GM18868 (cell line): ENCODE measurements around the gene TRABD2B.

Experiments
- ATAC-seq: cut with Tn5 transposase; IDR thresholded peaks from one replicate; pipeline ENCODE4 v1.9.1; 2021; ENCODE audit warnings: mild to moderate bottlenecking, moderate library complexity; ENCODE audit not compliant: unreplicated experiment

The TRABD2B gene

DNA sequence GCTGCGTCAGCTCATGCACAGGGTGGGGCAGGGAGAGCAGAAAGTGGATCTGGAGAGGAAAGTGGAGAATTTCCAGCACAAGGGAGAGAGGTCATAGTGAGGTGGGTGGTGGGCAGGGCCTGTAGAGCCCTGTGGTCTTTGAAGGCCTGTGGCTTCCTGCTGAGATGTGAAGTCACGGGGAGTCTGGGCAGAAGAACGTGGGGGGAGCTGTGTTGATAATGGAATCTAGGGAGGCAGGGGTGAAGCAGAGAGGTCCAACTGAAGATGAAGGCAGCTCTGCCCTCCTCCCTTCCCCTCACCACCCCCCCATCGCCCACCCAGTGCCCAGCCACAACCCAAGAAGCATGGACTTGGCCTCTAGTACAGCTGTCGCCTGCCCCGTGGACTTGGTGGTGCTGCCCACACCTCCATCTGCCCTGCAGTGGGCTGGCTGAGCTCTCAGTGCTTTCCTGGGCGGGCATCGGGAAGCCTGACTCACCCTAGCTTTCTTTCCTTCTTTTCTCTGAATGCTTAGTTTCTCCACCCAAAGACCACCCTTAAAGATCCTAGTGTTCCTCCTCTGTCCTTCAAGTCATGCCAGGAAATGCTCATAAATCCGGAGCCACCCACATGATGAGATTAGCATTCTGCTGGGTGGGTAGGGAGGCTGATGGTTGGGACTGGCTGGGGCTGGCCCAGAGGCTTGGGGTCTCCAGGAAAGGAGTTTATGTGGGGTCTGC lies 186.1 kb downstream of the TRABD2B start:
- no peak for ATAC-seq

DNA sequence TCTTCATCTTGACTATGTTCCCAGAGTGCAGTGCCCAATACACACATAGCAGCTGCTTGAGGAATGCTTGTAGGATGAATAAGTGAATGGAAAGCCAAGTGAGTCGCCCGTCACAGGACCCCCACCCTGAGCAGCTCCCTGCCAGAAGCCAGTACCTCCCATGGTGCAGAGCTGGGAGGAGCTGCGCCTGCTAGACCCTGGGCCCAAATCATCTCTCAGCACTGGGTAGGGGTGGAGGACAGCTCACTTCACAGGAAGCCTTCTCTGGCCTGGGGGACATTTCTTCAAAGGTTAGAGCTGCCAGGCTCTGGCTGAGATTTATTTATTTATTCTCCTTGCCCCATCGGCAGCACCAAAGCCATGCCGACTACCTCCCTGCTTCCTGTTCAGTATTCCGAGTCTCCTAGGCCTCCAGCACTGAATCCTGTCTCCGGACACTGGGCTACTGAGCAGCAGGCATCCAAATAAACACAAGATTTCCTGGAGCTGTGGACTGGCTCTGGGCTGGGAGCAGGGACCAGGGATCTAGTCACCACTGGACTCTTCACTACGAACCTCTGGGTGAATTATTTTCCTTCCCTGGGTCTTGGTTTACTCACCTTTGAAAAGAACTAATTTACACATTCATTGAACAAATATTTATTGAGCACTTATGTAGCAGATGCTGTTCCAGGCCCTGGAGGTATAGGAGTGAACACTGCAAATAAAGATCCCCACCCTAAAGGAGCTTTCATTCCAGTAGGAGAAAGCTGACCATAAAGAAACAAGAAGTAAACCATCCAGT lies 187.7 kb downstream of the TRABD2B start:
- no peak for ATAC-seq

DNA sequence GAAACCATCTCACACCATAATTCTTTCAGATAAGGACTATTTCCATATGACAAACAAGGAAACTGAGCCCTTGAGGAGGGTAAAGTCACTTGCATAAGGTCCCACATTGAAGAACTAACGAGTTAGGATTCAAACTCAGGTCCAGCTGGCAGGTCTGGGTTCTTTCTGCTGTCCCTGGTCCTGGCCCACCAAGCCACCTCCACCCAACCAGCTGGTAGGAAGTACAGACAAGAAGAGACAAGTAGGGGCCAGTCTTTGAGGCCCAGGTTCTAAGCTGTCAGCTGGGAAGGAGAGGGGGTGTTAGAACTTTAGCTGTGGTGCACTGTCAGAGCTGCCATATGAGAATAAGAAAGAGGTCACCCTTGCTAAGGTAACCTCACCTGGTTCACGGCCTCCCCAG lies 188.6 kb downstream of the TRABD2B start:
- ATAC-seq = no peak

DNA sequence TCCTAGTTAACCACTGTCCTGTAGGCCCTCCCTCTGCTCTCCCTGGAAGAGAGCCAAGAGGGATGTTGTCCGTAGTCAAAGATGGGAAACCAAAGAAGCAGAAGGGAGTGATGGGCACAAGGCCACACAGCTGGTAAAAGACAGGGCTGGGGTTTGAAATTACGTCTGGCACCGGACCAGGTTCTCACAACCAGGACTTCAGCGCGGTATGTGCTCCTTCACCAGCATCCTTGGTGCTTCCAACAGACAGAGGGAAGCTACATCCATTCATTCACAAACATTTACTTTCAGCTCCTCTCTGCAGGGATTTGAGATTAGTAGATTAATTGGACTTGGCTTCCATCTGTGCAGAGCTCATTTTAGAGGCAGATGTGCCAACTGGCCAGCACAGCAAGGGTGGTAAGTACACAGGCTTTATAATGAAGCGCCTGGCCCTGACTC lies 191.2 kb downstream of the TRABD2B start:
- ATAC-seq = no peak

DNA sequence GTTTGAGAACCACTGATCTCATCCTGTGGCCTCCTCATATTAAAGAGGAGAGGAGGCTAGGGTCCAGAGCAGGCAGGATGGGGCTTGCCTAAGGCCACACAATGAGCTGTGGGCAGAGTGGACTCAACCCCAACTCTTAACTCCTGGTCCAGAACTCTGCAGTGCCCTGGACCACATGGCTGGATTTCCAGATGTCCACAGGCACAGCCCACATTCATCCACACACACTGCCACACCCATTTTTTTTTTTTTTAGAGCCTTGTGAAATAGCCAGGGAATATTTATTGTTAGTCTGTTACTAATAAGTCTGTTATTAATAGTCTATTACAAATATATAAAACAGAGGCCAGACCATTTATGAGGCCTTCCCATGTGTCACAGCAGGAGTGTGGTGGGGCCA lies 192.2 kb downstream of the TRABD2B start:
- ATAC-seq = no peak

DNA sequence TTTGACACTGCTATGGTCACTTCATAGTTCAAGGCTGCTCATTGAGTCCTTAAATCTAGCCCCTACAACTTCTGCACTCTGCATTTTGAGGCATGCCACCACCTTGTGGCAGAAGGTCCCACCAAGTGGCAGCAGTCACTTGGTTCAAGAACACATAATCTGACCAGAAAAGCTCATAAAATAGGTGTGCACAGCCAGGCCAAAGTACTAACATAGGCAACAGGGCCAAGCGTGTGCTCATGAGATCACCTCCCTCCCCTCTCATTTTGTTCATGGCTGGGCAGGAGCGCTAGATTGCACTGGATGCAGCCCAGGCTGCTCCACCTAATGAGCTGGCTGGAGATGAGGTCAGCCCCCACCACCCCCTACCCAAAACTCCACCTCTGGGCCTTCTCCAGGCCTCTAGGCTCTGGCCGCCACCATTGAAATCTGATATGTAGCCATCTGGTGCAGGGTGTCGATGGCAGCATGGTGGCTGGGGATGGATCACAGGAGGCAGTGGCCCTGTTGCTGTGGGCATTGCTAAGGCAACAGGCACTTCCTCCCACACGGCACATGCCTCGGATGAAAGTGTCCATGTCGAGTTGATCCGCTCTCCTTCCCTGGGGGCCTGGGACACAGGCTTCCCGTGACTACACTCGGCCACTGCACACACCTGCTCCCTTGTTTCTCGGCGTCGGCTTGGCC lies 193.2 kb downstream of the TRABD2B start:
- no peak for ATAC-seq

DNA sequence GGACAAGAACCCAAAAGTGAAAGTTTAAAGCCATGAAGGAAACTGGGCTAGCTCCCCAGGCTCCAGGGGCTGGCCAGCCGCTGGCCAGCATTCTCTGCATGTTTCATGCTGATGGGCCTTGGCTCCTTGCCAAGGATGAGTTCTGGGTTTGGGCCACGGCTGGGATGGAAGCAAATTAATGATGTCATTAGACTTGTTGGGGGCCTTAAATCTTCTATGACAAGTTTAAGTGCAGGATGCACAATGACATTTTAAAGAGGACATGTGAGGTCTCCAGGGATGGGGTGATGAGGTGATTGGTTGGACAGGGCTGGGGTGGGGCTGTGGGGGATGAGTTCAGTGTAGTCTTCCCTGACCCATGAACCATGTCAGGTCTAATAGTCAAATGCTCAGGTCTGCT lies 199.6 kb downstream of the TRABD2B start:
- no peak for ATAC-seq

DNA sequence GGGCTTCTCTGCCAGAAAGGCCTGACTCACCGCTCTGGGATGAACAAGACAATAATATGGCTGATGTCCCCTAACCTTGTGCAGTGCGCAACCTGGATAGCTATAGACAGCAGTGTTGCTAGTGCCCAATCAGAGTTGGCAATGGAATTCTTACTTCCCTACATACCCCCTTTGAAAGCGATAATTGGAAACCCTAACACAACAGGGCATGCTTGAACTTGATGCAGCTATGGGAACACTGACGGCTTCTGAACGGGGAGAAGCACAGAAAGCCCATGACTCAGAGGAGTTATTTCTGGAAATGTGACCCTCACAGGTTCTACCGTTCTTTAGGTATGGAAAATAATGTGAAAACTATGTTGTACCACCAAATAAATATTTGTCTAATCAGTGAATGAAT lies 200.6 kb downstream of the TRABD2B start:
- ATAC-seq = no peak

DNA sequence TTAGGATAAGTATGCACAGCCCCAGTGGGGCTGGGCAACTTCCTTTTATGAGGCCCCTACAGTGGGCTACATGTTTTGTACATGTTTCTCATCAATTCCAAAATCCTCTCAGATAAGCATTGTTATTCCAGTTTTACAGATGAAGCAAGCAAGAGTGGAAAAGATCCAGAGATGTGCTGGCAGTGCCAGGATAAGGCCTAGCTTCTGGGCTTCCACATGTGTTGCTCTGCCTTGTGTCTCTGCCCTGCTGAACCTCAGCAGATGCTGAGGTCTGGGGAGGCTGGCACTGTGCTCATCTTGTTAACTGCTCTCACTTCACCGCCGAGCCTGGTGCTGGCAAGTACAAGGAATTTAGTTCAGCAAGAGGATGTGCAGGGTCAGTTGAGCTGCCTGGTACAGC lies 202.1 kb downstream of the TRABD2B start:
- no peak for ATAC-seq

DNA sequence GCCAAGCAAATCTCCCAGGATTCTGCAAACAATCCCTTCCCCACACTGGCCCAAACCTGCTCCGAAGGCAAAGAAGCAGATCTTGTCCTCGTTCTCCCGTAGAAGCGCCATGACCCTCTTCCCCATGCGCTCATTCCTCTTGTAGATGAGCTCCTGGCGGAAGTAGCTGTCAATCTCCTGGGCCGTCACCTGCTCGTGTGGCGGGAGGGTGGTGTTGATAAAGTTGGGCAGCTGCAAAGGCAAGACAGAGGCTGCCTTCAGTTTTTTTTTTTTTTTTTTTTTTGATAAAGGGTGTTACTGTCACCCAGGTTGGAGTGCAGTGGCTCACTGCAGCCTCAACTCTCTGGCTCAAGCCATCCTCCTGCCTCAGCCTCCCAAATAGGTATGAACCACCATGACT lies 202.7 kb downstream of the TRABD2B start:
- no peak for ATAC-seq

DNA sequence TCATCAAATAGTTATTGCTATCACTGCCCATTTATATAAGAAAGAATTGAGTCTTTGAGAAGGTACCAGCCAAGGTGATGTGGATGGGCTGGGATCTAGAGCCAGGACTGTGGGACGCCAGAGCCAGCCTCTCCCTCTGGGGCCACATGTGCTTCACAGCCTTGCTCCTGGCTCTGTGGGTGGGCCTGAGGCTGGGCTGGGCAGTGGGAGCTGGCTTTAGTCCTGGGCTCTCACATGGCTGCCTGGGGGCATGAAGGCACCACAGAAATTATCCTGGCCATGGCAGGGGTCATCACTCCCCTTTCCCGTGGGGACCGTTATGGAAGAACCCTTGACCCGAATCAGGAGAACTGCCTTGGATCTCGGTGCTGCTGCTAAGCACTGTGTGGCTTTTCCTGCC lies 203.1 kb downstream of the TRABD2B start:
- ATAC-seq = no peak

DNA sequence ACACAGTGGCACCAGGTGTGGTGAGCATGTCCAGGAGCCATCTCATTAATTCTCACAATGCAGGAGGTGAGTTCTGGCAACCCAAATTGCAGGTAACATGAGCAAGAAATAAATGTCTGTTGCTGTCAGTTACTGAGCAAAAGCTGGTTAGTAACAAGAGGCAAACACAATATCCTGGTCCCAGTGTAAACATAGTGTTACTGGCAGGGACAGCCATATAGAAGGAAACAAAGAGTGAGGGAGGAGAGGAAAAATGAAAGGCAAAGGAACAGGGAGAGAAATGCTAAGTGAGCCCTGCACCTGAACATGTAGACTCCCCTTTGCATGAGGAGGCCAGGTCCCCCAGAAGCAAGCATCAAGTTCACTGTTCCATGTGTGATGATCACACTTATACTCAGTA lies 203.6 kb downstream of the TRABD2B start:
- no peak for ATAC-seq

DNA sequence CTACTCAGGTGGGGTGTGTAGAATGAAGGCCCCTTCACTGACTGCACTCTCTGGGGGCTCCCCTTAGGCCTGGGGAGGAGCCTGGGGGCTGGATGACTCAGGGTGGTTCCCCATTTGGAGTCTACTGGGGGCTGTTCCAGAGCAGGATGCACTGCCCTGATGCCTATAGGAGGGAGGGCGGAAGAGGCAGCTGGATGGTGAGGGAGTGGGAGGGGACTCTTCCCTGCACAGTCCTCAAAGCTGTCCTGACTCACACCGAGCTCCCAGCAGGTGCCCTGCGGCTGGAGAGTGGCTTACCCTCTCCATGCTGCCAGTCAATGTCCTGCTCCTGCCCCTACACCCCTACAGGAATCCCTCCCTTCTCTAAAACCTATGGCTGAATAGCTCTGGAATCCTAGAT lies 204.4 kb downstream of the TRABD2B start:
- no peak for ATAC-seq

DNA sequence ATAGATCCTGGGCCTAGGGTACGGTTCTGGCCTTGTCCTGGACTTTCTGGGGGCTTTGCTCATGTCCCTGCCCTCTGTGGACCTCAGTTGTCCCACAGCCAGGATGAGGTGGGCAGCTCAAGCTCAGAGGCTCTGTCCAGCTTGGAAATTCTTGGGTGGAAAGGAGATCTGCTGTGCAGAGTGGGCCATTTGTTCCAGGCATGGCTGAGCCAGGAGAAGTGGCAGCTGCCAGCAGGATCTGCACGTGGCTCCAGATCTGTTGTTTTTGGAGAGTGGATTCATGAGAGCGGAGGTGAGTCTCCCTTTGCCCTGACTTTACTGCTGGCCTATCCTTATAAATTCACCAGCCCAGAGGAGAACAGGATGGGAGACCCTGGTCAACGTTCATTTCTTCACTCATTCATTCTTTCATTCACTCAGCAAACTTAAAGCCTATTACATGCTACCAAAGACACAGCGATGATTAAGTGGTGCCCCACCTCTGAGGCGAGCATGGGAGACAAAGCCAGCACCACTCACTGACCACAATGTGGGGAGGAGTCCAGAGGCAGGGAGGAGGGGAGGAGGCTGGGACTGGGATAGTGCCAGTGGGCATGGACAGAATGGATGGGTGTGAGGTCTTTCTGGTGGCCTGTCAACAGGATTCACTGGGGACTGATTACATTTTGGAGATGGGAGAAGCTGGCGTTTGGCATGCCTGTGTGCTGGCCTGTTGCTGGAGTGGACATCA lies 205.1 kb downstream of the TRABD2B start:
- ATAC-seq = no peak

DNA sequence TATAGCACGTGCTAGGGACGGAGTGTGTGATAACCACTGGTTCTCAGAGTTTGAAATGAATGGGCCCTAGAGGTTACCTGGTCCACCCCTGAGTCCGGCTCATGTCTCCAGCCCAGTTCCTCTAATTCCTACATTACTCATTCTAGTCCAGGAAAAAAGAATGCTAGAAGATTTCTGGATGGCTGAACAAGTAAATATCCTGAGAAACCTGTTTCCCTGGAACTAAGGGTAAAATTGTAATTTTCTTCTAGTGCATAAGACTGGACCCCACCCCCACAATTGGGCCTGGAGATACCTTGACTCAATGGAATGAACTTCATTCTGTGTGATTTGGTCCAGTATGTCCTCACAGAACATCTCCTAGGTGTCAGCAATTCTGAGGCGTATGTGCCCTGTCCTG lies 208.4 kb downstream of the TRABD2B start:
- ATAC-seq = no peak

DNA sequence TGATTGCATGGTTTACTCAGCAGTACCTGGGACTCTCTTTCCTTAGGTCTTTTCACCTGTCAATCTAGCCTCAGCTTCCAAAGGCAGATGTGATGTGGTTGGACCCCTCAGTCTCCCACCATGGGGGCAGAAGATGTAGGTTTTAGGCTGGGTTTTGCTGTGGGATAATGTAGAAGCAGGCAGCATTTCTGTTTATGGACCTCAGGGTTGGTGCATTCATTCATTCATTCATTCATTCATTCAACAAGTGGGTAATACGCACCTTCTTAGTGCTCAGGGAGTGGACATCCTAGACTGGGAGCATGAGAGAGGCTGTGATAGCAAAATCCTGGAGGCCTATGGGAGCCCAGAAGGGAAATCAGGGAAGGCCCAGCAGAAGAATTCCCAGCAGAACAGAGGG lies 209.6 kb downstream of the TRABD2B start:
- ATAC-seq = no peak

DNA sequence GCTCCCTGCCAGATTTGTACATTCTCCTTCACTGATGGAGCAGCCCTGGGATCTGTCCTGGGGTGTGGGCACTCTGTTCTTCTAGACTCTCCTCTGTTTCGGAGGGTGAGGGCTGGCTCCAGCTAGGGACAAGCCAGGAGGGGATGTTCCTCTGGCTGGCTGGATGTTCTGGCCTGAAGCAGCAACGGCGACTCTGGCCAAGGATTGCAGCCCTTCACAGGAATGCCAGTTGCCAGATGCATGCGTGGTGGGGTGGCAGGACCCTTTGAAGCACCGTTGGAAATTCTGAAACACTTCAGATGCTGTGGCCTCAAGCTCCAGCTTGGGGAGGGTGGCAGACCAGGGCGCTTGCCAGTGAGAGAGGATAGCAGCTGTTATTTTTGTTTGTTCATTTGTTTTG lies 210.9 kb downstream of the TRABD2B start:
- no peak for ATAC-seq

DNA sequence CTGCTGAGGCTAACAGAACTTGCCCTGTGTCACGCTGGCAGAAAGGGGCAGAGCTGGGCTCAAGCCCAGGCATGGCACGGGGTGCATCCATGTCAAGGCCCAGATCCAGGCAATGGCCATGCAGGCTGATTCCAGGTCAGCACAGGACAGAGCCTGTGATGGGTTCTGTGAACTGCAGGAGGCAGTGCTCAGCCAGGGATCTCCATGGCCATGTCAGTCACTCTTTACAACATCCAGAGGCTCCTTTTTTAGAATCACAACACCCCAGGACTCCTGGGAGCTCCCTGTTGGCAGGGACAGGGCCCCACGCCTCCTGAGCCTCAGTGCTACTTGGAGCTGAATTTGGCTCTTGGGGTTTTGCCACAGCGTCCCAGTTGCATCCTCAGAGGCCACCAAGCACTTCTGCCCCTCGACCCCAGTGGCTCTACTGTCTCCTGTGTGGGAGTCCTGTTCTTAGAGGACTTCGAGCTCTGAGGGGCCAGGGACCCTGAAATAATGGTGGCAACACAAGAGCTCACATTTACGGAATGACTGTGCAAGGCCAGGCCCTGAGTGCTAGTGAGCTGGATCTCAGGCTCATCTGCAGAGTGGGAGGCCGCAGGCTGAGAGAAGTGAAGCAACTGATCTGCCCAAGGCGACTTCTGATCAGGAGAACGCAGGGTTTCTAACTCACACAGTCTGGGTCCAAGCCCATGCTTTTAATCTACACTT lies 211.5 kb downstream of the TRABD2B start:
- ATAC-seq = no peak

DNA sequence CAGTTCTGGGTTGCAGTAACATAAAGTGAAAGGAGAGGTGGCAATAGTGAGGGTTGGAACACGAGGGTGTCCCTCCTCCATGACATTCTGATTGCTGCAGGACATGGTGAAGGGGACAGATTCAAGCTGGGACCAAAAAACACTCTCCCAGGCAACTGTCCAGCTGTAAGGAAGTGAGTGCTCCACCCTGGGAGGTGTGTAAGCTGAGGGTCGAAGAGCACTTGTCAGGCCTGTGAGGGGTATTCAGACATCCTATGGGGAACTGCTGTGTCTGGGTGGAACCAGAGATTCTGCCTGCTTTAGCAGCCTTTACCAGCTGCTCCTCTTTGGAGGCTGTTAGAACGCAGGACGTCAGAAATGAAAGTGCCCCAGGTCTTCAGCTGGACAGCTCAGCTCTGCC lies 212.1 kb downstream of the TRABD2B start:
- no peak for ATAC-seq

DNA sequence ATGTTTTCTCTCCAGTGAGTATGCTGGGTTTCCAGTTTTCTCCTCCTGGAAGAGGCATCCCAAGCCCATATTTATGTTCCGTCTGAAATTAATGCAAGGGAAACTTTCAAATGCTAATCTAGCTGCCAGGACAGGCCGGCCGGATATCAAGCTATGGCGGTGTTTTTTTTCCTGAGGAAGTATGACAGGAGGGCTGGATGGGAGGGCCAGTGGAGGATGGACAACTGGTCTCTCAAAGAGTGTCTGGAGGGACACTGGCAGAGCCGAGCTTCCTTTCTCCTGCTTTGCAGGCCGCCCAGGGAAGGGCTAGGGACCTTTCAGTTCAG lies 212.7 kb downstream of the TRABD2B start:
- no peak for ATAC-seq
